ENCODE data around the gene CRTC2.

CRTC2 gene

GRCh38 chr1:153962088-153963029 lies 3.9 kb upstream of the CRTC2 start:
- no peak for TF ChIP-seq REST (IDR thresholded peaks at IDR 0.05; ENCODE audit: insufficient replicate concordance, low read depth)
- H3K4me3 ChIP-seq (replicated peaks; ENCODE audit: insufficient read depth, low read length): peak overlapping the region; percentile 64
- DNase-seq (ENCODE audit: low read depth in 1 of 2, low spot score in 1 of 2): peak; percentile 44 to 65
- H3K27ac ChIP-seq (replicated peaks): peak overlapping the region; percentile 79
- no peaks in the 10 kb centered on the region for H3K27me3 ChIP-seq (ENCODE audit: insufficient read depth, poor library complexity, severe bottlenecking)

- Histone ChIP-seq H3K4me3 (replicated peaks; ENCODE audit: insufficient read depth, low read length) (no peak overlapping the region), H3K27ac (replicated peaks) (no peak overlapping the region)
- no peak for TF ChIP-seq GABPA (IDR thresholded peaks at IDR 0.05; ENCODE audit: low read depth)
- TF ChIP-seq SPI1 (IDR thresholded peaks at IDR 0.05; ENCODE audit: borderline replicate concordance, low read depth): no peak
- no peak for TF ChIP-seq POLR2AphosphoS5 (IDR thresholded peaks at IDR 0.05; ENCODE audit: low read depth)
- no peak for TF ChIP-seq CTCF (IDR thresholded peaks at IDR 0.05; ENCODE audit: insufficient read depth, low read length)
- no peak for TF ChIP-seq REST (IDR thresholded peaks at IDR 0.05; ENCODE audit: insufficient replicate concordance, low read depth)
Observed at GRCh38 chr1:153961421-153961820, 3.0 kb upstream of the CRTC2 start.

GRCh38 chr1:153960206-153960605 lies 1.8 kb upstream of the CRTC2 start:
- TF ChIP-seq GABPA (IDR thresholded peaks at IDR 0.05; ENCODE audit: low read depth) (no peak), SPI1 (IDR thresholded peaks at IDR 0.05; ENCODE audit: borderline replicate concordance, low read depth) (no peak), CTCF (IDR thresholded peaks at IDR 0.05; ENCODE audit: insufficient read depth, low read length) (no peak), POLR2AphosphoS5 (IDR thresholded peaks at IDR 0.05; ENCODE audit: low read depth) (no peak), REST (IDR thresholded peaks at IDR 0.05; ENCODE audit: insufficient replicate concordance, low read depth) (no peak)
- Histone ChIP-seq H3K4me3 (replicated peaks; ENCODE audit: insufficient read depth, low read length) (no peak overlapping the region), H3K27ac (replicated peaks) (no peak overlapping the region), H3K27me3 (ENCODE audit: insufficient read depth, poor library complexity, severe bottlenecking) (no peaks in the 10 kb centered on the region)
- DNase-seq (ENCODE audit: low read depth in 1 of 2, low spot score in 1 of 2): no peak

More at GRCh38 chr1:153961421-153961820, 3.0 kb upstream of the CRTC2 start:
- H3K27me3 ChIP-seq (ENCODE audit: insufficient read depth, poor library complexity, severe bottlenecking): no peaks in the 10 kb centered on the region
- DNase-seq (ENCODE audit: low read depth in 1 of 2, low spot score in 1 of 2): no peak
